Endometrium (tissue), 2 donors: Measurements from ENCODE around the gene CTAG2.
"Not testable (repeated sequence)": the region's sequence is repeated elsewhere in the genome, so short reads cannot be mapped to it uniquely, and the experiment has no call there.

Experiments
- FAIRE-seq: peaks from 2 replicates; lab custom pipeline; 2012; peaks lifted over from hg19 to GRCh38; lab: Jason Lieb, UNC
- donor health status: control.
- donor health status: control.

CTAG2 gene

DNA sequence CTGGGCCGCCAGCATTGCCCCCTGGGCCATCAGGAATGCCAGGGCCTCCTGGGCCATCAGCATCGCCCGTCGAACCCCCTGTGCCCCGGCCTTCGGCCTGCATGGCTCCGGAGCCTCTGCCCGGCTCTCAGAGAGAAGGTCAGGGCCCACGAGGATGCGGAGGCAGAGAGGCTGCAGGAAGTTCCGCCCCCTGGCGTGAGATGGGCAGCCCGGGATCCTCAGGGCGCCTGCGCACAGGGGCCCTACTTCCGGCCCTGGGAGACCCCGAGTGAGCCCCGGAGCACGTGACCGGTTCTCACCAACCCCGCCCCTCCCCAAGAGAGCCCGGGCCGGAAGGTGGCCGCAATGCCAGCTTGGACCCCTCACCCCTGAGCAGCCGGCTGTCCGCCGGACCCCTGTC is at the start of gene CTAG2:
Gene CTAG2, minus strand, starts transcription at position 167 of the 400 bp plus-strand sequence. Its CDS starts 64 bp downstream, at position 103.
- FAIRE-seq = not testable (repeated sequence)

DNA sequence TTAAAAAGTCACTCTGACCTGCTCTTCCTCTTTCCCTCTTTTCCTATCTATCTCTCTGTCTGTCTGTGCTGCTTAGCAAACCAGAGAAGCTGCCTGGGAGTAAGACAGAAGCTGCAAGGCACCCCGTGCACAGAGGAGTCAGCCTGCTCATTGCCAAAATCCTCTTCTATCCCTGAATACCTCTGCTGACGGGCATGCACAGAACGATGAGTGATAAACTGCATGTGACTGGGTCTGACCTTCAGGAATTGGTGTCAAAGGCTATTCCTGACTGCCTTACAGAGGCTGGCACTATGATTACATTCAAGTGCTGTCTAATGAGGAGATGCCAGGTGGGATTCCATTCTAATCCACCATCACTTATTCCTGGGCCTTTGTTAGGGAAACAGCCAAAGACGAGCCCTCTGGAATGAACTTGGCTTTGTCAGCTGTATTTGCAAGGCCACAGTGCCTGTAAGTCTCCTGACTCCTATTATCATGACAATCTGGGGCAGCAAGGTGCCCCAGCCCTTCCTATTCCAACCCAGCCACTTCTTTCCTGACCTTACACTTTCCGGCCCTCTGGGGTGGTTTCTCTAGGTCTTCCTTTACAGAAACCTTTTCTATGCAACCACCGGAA is 45.4 kb upstream of the CTAG2 start:
- no peak for FAIRE-seq

- no peak for FAIRE-seq
These were observed 43.3 kb upstream of the CTAG2 start for GRCh38 chrX:154696676-154697045.

DNA sequence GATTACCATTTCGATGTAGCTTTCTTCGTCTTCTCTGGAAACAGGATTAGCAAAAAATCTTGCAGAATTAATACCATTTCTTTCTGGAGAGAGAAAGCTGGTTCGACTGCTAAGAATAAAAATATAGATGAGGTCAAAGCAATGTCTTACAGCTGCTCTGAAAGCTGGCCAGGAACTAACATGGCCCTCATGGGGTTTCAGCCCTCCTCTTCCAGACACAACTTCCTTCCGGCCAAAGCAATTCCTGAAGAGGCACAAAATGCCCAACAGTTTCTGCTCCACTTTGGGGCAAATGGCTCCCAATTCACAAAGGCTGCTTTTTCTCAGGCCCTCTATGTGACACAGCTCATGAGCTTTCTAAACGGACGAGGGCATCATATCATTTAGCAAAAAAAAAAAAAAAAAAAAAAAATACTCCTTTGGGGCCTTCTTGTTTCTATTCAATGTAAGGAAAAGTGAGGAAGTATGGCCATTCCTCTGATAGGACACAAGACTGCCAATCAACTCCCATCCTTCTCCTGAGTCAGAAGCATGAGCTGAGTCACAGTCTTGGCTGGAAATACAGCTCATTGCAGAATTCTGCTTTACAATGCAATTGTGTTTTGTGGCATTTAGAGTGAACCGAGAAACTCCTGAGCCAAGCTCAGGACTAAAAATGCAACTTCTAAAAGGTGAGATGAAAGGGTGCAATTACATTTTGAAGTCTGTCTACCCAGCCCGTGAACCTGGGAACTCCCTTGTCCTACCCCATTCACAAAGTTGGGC is 42.7 kb upstream of the CTAG2 start:
- no peak for FAIRE-seq

DNA sequence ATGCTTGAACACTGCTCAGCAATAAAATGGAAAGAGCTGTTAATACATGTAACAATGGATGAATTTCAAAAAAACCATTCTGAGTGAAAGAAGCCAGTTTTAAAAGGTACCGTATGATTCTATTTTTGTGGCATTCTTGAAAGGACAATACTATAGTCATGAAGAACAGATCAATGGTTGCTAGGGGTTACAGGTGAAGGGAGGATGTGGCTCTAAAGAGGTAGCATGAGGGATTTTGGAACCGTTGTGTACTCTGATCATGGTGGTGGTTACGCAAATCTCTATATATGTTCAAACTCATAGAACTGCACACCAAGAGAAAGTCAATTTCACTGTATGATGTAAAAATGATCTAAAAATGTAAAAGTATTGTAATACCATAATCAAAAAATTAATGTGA is 40.0 kb upstream of the CTAG2 start:
- no peak for FAIRE-seq

DNA sequence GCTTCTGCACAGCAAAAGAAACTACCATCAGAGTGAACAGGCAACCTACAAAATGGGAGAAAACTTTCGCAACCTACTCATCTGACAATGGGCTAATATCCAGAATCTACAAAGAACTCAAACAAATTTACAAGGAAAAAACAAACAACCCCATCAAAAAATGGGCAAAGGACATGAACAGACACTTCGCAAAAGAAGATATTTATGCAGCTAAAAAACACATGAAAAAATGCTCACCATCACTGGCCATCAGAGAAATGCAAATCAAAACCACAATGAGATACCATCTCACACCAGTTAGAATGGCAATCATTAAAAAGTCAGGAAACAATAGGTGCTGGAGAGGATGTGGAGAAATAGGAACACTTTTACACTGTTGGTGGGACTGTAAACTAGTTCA is 37.1 kb upstream of the CTAG2 start:
- not testable (repeated sequence) for FAIRE-seq

GRCh38 chrX:154672084-154672483 is 18.7 kb upstream of the CTAG2 start:
- FAIRE-seq = not testable (repeated sequence)

- FAIRE-seq = not testable (repeated sequence)
These were observed 17.5 kb upstream of the CTAG2 start for GRCh38 chrX:154670848-154671247.

DNA sequence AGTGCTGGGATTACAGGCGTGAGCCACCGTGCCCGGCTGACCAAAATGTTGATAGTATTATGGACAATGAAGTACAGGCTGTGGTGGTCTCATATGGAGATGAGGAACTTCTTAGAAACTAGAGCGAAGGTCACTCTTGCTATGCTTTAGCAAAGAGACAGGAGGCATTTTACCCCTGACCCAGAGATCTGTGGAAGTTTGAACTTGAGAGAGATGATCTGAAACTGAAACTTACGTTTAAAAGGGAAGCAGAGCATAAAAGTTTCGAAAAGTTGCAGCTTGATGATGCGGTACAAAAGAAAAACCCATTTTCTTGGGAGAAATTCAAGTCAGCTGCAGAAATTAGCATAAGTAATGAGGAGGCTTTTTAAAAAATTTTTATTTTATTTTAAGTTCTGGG is 8.5 kb upstream of the CTAG2 start:
- no peak for FAIRE-seq

DNA sequence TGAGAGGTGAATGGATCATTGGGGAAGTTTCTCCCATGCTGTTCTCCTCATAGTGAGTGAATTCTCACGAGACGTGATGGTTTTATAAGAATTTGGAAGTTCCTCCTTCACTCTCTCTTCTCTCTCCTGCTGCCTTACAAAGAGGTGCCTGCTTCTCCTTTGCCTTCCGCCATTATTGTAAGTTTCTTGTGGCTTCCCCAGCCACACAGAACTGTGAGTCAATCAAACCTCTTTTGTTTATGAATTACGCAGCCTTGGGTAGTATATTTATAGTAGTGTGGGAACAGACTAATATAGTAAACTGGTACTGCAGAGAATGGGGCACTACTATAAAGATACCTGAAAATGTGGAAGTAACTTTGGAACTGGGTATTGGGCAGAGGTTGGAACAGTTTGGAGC is 7.8 kb upstream of the CTAG2 start:
- FAIRE-seq = no peak

DNA sequence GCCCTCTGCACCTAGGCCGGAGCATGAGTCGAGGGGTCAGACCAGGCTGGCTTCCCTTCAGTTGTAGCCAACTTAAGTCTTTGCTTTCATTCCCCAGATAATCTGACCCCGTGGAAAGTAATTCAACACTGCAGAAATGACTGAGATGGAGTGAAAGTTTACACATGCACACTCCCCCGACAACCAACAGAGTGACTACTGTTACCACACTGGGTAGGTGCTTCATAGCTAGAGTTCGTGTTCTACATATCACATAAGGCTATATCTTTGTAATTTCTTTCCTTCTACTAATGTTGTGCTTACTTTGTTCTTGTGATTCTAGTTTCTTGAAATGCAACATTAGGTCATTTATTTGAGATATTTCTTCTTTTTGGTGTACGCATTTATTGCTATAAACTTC is 7.2 kb upstream of the CTAG2 start:
- no peak for FAIRE-seq

- no peak for FAIRE-seq
These were observed 5.6 kb upstream of the CTAG2 start for GRCh38 chrX:154658957-154659356.

DNA sequence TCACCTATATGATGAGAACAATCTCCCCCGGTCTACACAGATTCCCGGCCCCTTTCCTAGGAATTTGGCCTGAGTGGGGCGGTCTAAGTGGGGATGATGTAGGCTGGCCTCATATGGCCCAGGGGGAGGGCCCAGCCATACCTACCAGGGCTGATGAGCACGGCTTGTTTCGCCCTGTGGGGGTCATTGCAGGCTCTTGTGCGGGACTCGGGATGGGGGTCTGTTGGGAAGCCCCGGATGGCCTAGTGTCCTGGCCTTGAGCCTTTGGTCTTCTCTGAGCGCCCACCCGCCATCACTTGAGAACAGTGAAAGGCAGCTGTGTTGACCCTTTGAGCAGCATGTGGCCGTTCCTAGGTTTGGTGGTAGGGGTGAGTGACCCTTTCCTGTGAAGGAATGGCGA is 4.8 kb upstream of the CTAG2 start:
- FAIRE-seq = no peak

DNA sequence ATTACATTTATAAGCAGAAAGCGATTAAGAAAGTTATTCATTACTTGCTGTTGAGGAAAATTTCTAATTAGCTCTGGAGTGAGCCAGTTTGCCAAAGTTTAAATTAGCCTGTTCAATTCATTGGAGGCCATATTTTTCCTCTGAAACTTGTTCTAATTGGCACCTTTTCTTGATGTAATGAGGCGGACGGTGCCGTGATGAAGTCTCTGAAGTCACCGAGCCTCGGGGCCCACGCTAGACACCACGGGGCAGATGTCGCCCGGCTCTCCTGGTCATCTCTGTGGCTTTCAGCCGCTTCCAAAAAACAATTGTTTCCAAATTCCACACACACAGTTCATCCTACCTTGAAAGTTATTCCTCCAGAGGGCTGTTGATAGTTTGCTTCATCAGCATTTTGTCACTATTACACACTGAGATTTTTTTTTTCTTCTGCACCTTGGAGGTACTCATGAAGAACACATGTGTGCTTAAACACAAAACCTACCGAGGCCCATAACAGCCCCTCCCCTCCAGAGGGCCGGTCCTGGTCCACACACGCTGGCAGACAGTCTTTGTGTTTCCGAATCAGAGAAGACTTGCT is 3.9 kb upstream of the CTAG2 start:
- FAIRE-seq = no peak

- FAIRE-seq = no peak
These were observed 2.4 kb upstream of the CTAG2 start for GRCh38 chrX:154655786-154656185.

- FAIRE-seq = no peak
These were observed 2.0 kb upstream of the CTAG2 start for GRCh38 chrX:154655346-154655745.

GRCh38 chrX:154654925-154655324 is 1.5 kb upstream of the CTAG2 start:
- FAIRE-seq = no peak

DNA sequence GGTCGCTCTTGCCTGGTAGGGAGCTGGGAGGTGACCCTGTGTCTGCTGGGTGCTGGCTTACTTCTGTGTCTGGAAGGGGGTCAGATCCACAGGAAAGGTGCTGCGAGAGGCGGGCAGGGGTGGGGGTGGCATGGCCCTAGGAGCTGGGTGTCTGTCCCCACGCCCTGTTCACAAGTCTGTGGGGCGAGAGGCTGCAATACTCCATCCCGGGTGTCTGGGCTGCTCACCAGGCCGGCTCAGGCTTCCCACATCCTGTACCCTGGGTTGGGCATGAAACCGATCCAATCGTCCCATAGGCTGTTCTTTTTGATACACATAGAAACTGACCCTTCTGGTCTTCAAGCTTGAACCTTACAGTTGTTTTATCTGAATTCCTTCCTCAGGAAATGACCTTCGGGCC is 993 bp upstream of the CTAG2 start:
- FAIRE-seq = no peak

DNA sequence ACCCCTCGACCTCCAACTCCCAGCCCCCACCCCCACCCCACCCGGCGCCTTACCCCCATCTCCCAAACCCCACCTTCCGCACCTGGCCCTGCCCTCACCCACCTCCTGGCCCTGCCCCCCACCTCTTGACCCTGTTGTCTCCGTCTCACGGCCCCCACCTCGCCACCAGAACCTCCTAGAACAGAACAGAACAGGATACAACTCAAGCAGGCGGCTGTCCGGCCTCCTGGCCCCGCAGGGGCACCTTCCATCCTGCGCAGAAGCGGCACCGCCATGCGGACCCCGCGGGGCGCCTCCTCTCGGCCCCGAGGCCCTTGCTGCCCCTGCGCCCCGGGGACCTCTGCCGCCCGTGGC is 354 bp downstream of the CTAG2 start:
- FAIRE-seq = no peak

GRCh38 chrX:154652311-154653047 is 900 bp downstream of the CTAG2 start:
- no peak for FAIRE-seq

GRCh38 chrX:154650221-154650510 is 3.2 kb downstream of the CTAG2 start:
- no peak for FAIRE-seq

DNA sequence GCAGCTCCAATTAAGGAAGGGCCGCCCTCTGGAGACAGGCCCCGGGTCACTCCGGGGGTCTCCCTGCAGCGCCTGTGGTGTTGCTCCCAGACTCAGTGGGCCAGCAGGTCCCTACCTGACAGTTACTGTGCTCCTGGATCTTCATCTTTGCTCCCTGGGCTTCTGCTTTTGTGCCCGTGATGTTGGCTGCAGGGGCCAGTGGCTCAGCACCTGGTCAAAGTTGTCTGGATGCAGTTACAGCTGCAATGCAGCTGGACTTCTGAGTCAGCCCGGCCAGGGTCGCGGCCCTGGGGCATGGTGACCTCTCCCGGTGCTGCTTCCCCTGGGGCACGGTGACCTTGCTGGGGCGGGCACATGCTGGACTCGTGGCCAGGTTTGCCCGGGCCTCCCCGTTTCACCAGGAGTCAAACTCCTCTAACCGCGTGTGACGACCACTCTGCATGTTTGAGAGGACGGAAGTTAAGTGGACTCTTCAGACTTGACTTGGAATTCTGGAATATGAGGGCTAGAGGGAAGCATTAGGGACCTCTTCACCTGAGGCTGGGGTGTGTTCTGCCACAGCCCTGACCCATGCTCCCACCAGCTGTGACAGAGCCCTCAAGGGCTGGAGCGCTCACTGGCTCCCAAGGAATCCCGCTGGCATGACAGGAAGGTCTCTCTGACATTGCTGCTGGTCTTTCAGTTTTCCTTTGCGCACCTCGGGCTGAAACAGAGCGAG is 3.7 kb downstream of the CTAG2 start:
- FAIRE-seq = no peak

DNA sequence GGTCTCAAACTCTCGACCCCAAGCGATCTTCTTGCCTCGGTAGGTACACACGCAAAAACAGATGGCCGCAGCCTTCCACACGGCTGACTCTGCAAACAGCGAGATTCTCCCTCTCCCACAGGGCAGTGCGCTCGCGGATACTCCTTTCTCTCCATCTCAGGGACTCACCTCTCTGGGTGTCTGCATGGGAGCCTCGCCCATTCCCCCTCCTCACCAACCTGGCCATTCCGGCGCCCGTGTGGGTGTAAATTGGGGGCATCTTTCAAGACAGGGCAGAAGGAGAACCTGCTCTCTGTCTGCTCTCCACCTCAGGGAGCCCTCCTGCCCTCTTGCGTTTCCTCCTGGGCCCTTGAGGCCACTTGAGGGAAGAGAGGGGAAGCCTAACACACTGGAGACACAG is 4.4 kb downstream of the CTAG2 start:
- no peak for FAIRE-seq
